Loucy (cell line): Measurements from ENCODE around the gene RMI2.

Experiments used
- CTCF ChIP-seq: fragments of 200-600 bp; sonication (generic); conservative IDR thresholded peaks from 2 replicates; pipeline ENCODE4 v1.5.1; 2014; ENCODE audit warnings: mild to moderate bottlenecking, antibody characterized with exemption, low read length
- EZH2phosphoT487 ChIP-seq: fragments of 200-600 bp; IDR thresholded peaks from 2 replicates; pipeline ENCODE4 v1.6.1; 2018; ENCODE audit warnings: antibody characterized with exemption, mild to moderate bottlenecking, moderate library complexity, borderline replicate concordance

DNA sequence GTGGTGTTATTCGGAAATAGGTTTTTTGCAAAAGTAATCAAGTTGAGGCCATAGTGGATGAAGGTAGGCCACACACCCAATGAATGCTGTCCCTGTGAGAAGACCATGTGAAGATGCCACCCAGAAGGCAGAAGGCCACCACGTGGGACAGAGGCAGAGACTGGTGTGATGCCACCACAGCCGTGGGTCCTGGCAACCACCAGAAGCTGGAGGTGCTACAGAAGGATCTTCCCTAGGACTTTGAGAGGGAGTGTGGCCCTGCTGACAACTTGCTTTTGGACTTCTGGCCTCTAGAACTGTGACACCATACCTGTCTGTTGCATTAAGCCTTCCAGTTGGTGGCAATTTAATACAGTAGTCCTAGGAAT, 49.3 kb downstream of the RMI2 start:
- no peak for TF ChIP-seq CTCF
- TF ChIP-seq EZH2phosphoT487, result no peak
